ENCODE measurements around the gene JAML. TPM values are rescaled to one million over a fixed set of nuclear protein-coding genes. Genes with fewer than 3 reads are reported as not detected.

Gene JAML
- total RNA-seq, 3 donors from 2014 or later, result 2.3 to 16.0 (median 15.7) TPM

DNA sequence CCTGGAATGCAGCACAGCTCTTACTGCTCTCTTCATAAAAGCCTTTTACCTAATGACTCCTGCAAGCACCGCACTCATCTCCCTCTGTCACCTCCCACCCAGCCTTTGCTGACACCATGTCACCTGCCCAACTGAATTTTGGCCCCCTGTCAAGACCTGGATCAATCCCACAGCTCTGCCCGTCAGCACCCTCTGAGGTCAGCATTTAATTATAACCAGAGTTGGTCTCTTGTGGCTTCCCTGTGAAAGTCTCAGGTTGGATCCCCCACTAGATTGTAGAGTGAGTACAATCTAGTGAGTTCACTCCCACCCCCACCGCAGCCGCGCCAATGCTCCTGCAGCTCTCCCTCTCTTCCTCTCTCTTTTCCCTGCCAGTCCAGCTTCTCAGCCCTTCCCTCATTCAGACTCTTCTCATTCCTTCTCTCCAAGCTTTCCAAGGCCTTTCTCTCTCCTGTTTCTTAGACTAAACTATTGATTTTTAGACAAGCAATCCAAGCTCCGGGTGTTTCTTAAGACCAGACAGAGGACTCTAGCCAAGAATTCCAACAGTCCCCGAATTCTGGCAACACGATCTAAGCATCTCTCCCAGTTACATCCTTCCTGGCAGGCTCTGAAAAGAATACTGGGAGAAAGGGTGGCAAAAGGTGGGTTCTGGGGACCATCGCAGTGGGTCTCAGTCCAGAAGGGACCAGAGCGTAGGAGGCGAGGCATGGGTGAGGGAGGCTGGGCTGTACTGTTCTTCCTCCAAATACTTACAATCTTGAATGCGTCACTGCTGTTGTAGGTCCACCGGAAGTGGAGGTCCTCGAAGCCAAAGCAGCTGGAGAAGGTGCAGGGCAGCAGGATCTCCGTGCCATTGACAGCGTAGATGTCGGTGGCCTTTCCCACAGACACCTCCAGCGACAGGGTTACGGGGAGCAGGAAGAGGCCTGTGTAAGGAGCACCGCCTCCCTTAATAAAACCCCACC is 80.2 kb downstream of the JAML start:
- H3K27ac ChIP-seq, result peak overlapping the region; percentile 17 to 84
- TF ChIP-seq CTCF (IDR thresholded peaks at IDR 0.05), result no peak
- no peak for TF ChIP-seq POLR2AphosphoS5 (IDR thresholded peaks at IDR 0.05)
- TF ChIP-seq POLR2A (IDR thresholded peaks at IDR 0.05), result no peak
- no peaks in the 10 kb centered on the region for H3K9me3 ChIP-seq
- H3K4me1 ChIP-seq, result no peaks in the 10 kb centered on the region
- peaks cover 0 to 4% of the 10 kb centered on the region in 2 donors for H3K27me3 ChIP-seq
- H3K4me3 ChIP-seq, result peak overlapping the region in 2 of 3 donors; percentile 65 to 80
- DNase-seq (ENCODE audit: low spot score in 2 of 2), result no peak
- no peaks in the 10 kb centered on the region for H3K36me3 ChIP-seq
- intact Hi-C loops (cut with DNase I; ENCODE audit: low total_unique reads), result loop anchor here (1.0 to 5.0 kb wide), 2 partner anchors 19 to 1613 kb away; no protein-coding TSS in a partner anchor

Other genes starting within 250 kb of the JAML start
- gene IL10RA, start 238.6 kb downstream of the JAML start, total RNA-seq, result 10 to 100 TPM in 2 of 3 donors, 1 to 10 TPM in 1; 9.8 to 47.5 (median 13.3) TPM
- gene TMPRSS4, start 147.9 kb downstream of the JAML start, total RNA-seq, result under 1 TPM in 1 of 3 donors, not detected in 2; 0.98 TPM
- not detected for gene SMIM35, start 138.0 kb downstream of the JAML start, total RNA-seq
- 1 to 10 TPM; 3.3 to 7.9 (median 3.7) TPM for gene SCN4B, start 72.2 kb downstream of the JAML start, total RNA-seq
- under 1 TPM; under 0.01 to 0.88 (median 0.16) TPM for gene SCN2B, start 48.4 kb downstream of the JAML start, total RNA-seq
- 10 to 100 TPM in 2 of 3 donors, under 1 TPM in 1; 0.64 to 23.0 (median 13.1) TPM for gene MPZL3, start 27.4 kb upstream of the JAML start, total RNA-seq
- 10 to 100 TPM in 2 of 3 donors, 1 to 10 TPM in 1; 4.6 to 73.1 (median 70.7) TPM for gene MPZL2, start 39.3 kb upstream of the JAML start, total RNA-seq
- 1 to 10 TPM in 2 of 3 donors, under 1 TPM in 1; 0.66 to 6.0 (median 2.1) TPM for gene CD3E, start 79.7 kb upstream of the JAML start, total RNA-seq
- 1 to 10 TPM; 2.6 to 4.8 (median 3.5) TPM for gene CD3D, start 117.7 kb upstream of the JAML start, total RNA-seq
- gene CD3G, start 119.3 kb upstream of the JAML start, total RNA-seq, result 100 to 1,000 TPM in 1 of 3 donors, 1 to 10 TPM in 1, under 1 TPM in 1; 0.80 to 122 (median 1.2) TPM
- 10 to 100 TPM; 39.0 to 51.5 (median 51.5) TPM for gene UBE4A, start 134.6 kb upstream of the JAML start, total RNA-seq
- 10 to 100 TPM; 45.1 to 66.4 (median 56.0) TPM for gene ATP5MG, start 176.6 kb upstream of the JAML start, total RNA-seq
- 10 to 100 TPM; 67.4 to 100.0 (median 79.6) TPM for gene KMT2A, start 211.5 kb upstream of the JAML start, total RNA-seq

Data from breast epithelium (tissue), 4 donors.